Measurements from ENCODE around the gene KCNJ9.

Gene KCNJ9

DNA sequence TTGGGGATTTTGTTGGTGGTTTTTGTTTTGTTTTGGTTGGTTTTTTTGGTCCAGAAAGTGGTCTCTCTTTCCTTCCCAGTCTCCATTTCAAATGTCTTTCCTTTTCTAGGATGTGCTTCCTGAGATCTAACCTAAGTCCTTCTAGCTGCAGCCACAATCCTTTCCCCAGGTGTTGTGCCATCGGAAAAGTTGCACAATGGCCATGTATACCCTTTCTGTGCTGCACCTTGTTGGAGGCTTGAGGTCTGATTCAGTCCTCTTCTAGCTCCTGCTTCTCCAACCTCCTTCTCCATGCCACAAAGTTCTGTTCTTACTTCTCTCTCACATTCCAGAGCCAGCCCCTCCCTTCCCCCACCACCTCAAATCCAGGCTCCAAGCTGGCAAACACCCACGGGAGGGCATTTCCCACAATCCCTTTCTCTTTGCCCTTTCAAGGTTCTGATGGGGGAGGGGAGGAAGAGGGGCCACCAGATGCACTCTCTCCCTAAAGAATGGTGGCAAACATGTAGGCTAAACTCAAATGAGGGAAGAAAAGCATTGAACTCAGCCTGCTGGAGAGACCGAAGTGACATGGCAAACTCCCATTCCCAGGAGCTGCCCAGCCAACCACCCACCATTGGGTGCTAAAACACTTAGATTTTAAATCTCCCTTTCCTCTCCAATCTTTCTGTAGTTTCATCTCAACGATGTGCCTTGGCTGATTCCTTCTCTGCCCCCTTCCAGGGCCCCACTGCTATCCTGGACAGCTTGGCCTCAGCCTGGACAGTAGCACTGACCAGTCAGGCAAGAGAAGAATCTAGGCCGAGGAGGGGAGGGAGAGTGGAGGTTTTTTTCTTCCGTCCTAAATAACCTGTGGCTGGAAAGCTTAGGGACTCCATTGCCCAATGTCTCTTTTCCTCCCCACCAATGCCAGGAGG, 14.3 kb upstream of the KCNJ9 start:
- no peak for DNase-seq (ENCODE audit: low read depth in 2 of 3, low spot score in 1 of 3)

GRCh38 chr1:160068225-160068624, 13.1 kb upstream of the KCNJ9 start:
- DNase-seq (ENCODE audit: low read depth in 2 of 3, low spot score in 1 of 3): no peak

- DNase-seq (ENCODE audit: low read depth in 2 of 3, low spot score in 1 of 3): no peak
These were observed 11.7 kb upstream of the KCNJ9 start, which contains the start of gene KCNJ10 for GRCh38 chr1:160069460-160070231. Gene KCNJ10 (minus strand): TSS chr1:160070160. CDS start chr1:160042532, 27,628 bp downstream.

DNA sequence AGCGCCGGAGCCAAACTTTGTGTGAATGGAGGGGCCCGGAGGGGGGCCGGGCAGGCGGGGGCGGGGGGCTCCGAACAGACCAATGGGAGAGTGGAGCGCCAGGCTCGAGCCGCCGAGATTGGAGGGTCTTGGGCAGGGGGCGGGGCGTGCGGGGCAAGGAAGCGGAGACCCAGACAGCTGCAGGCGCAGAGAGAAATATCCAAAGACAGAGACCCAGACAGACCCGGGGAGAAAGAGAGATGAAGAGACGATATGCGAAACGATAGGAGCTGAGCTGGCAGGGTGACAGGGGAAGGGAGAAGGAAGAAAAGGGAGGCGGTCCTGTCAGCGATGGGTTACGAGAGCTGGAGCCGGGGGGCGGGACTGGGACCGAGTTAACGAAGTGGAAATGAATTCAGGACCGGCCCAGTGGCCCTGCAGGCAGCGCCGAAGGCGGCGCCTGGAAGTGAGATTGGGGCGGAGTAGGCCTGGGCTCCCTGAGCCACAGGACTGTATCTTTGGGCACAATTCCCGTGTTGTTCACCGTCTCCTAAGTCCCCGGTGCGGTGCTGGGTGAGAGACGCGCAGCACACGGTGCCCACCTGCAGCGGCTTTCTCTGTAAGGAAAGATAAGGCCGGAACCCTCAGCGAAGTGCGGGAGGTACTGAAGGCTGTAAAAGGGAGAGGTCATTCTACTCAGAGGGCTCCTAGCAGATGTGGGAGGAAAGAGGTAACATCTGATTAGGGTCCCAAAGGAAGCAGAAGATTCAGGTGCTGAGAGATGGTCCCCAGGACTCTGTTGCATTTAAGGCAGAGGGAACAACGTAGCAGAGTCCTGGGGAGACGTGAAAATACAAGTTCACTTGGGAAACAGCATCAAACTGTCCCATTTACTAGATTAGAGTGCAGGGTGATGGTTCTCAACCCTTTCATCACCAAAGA, 10.8 kb upstream of the KCNJ9 start:
- peak in 2 of 3 donors; percentile 24 to 36 for DNase-seq (ENCODE audit: low read depth in 2 of 3, low spot score in 1 of 3)

- no peak for DNase-seq (ENCODE audit: low read depth in 2 of 3, low spot score in 1 of 3)
These were observed 10.0 kb upstream of the KCNJ9 start for GRCh38 chr1:160071289-160071688.

DNA sequence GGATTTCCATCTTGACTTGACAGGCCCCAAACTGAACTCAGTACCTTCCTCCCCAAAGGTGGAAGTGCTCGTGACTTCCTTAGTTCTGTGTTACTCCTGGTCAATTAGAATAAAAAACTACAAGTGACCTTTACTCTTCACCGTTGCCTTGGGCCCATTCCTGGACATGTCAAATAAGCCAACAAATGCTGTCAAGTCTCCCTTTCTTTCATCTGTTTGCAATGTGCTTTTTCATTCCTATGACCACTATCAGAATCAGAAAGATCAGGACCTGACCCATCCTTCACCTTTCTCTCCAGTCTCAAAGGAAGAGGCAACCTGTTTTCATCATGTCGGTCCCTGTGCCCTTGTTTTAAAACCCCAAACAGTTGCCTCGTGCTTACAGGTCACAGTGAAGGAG, 6.5 kb upstream of the KCNJ9 start:
- no peak for DNase-seq (ENCODE audit: low read depth in 2 of 3, low spot score in 1 of 3)

DNA sequence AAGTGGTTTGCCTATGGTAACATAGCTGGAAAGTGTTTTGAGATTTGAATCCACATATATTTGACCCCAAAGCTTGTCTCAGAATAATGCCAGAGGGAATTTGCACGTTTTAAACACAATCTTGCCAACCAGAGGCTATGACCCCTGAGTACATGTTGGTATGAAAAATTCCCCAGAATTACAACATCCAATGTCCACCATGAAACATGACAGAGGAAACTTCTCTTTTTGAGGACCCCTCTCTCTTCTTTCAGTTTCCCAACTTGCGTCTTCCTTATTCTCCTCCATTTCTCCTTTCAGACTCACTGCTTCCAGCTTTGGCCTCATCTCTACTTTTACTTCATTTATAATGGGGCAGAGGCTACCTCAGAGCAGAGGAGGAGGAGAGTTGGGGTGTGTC, 5.5 kb upstream of the KCNJ9 start:
- no peak for DNase-seq (ENCODE audit: low read depth in 2 of 3, low spot score in 1 of 3)

GRCh38 chr1:160076295-160076694, 5.0 kb upstream of the KCNJ9 start:
- no peak for DNase-seq (ENCODE audit: low read depth in 2 of 3, low spot score in 1 of 3)

- DNase-seq (ENCODE audit: low read depth in 2 of 3, low spot score in 1 of 3): no peak
These were observed 3.9 kb upstream of the KCNJ9 start for GRCh38 chr1:160077486-160077885.

DNA sequence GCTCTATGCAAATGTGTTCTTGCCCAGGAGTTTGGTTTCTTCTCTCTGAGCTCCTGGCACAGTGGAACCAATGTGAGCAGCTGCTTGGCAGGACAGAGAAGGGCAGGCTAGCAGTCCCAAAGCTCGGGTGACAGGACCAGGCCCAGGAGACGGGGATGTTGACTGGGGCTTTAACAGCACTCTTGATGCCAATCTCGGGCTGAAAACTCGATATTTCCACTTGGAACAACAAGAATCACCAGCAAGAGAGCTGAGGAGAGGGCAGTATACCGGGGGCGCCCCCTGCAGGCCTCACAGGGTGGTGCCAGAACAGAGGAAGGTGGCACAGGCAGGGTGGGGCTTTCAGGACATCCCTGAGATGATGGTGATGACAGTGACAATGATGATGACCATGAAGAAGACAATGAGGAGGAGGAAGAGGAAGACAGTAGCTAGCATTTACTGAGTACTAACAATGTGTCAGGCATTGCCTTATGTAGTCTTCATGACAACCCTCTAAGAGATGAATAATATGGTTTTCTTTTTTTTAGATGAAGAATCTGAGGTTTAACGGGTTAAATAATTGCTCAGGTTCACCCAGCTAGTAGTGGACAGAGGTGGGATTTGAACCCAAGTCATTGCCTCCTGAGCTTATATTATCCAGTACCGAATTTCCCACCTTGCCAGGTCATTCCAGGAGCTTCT, 2.7 kb upstream of the KCNJ9 start:
- peak; percentile 50 to 67 (median 63) for DNase-seq (ENCODE audit: low read depth in 2 of 3, low spot score in 1 of 3)

- DNase-seq (ENCODE audit: low read depth in 2 of 3, low spot score in 1 of 3): no peak
These were observed 1.9 kb upstream of the KCNJ9 start for GRCh38 chr1:160079448-160079847.

DNA sequence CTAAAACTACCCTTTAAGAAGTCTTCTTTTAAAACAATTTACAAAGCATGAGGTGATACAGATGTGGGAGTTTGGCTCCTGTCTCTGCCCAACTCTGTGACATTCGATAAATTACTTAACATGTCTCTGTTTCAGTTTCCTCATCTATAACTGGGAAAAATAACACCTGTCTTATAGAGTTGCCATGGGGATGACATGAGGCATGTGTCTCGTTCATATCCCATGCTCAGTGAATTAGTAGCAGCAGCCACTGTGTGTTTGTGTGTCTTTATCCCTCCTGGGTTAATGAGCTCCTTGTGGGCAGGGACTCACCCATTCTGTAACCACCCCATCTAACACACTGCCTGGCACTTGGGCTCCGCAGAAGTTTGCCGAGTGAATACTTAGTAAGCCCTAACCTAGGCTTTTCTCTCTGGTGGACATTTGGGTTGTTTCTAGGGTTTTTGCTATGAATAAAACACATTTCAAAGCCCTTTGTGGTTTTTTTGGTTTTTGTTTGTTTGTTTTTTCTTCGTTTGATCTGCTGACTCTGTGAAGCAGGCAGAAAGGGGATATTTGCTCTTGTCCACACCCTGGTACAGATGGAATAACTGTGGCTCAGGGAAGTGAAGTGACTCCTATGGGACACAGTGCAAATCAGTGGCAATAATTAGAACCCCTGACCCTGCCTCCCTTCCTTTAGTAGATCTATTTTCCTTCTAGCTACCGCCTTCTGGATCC, 797 bp upstream of the KCNJ9 start:
- DNase-seq (ENCODE audit: low read depth in 2 of 3, low spot score in 1 of 3): no peak

- no peak for DNase-seq (ENCODE audit: low read depth in 2 of 3, low spot score in 1 of 3)
These were observed 1.1 kb downstream of the KCNJ9 start for GRCh38 chr1:160082487-160082886.

DNA sequence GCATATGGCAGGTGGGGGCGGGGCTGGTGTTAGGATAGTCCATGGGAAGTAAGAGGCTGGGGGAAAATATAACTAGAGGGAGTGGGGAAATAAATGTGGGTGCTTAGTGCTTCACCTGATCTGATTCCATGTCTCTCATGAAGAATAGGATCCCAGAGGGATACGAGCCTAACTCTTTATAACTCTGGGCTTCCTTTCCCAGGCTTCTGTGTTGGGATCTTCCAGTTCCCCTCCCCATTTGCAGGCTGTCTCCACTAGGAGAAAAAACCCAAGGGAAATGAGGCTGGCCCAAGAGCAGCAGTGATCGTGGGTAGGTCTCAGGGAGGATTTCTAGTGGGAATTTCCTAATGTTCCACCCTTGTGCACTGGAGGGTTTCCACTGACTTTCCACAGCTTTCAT, 1.6 kb downstream of the KCNJ9 start:
- DNase-seq (ENCODE audit: low read depth in 2 of 3, low spot score in 1 of 3): no peak

DNA sequence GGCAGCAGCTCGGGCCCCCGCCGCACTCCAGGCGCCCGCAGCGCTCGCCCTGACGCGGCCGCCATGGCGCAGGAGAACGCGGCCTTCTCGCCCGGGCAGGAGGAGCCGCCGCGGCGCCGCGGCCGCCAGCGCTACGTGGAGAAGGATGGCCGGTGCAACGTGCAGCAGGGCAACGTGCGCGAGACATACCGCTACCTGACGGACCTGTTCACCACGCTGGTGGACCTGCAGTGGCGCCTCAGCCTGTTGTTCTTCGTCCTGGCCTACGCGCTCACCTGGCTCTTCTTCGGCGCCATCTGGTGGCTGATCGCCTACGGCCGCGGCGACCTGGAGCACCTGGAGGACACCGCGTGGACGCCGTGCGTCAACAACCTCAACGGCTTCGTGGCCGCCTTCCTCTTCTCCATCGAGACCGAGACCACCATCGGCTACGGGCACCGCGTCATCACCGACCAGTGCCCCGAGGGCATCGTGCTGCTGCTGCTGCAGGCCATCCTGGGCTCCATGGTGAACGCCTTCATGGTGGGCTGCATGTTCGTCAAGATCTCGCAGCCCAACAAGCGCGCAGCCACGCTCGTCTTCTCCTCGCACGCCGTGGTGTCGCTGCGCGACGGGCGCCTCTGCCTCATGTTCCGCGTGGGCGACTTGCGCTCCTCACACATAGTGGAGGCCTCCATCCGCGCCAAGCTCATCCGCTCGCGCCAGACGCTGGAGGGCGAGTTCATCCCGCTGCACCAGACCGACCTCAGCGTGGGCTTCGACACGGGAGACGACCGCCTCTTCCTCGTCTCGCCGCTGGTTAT, 2.8 kb downstream of the KCNJ9 start:
- DNase-seq (ENCODE audit: low read depth in 2 of 3, low spot score in 1 of 3): peak; percentile 50 to 67 (median 66)

- DNase-seq (ENCODE audit: low read depth in 2 of 3, low spot score in 1 of 3): no peak
These were observed 3.5 kb downstream of the KCNJ9 start for GRCh38 chr1:160084771-160085321.

DNA sequence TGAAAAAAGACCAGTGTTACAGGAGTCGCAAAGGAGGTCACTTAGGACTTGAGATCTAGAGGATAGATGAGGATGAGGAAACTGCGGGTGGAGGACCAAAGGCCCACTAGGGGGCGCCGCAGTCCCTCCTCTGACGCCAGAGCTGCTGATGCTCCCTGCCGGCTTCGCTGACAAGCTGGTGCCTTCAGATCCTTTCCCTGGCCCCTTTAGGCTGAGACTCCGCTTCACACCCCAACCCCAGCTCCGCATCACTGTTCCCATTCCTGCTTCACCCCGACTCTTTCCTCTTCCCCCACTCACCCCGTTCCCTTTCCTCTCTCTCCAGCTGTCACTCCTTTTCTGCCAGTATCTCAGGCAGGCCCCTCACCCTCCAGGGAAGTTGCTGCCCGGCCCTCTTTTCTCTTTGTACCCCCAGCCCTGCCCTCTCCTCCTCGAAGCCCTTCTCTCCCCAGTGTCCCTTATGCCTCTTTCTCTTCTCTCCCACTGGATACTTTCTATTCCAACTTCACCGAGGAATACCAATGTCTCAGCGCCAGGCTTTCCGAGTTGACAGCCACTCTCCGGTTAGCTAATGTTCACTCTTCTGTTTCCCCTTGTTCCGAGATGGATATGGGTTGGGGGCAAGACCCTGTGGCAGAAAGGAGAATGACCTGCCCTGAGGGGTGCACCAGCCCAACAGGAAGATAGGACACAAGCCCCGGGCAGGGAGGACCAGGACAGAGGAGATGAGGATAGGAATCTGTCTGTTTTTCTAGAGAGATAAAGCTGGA, 4.5 kb downstream of the KCNJ9 start:
- DNase-seq (ENCODE audit: low read depth in 2 of 3, low spot score in 1 of 3): peak; percentile 66 to 75 (median 71)

DNA sequence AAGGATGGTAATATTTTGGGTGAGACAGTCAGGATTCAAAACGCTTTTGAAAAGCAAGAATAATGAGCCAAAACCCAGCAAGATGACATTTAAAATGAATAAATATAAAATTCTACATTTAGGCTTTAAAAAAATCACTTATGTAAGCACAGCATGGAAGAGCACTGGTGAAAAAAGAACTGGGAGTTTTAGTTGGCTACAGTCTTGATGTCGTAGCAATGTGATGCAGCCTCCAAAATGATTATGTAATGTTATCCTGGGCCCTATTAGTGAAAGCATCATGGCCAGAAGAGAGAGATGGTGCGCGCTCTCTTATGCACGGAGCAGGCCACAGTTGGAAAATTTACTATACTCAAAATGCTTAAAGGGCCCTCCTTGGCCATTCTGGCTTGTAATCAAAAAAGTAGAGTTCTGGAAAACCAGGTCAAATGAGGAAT, 5.1 kb downstream of the KCNJ9 start:
- no peak for DNase-seq (ENCODE audit: low read depth in 2 of 3, low spot score in 1 of 3)

All from stimulated activated CD4-positive, alpha-beta T cell treated with anti-CD3 and anti-CD28 coated beads, Interleukin-12 subunit alpha, Interleukin-12 subunit beta, amount 100 ng/mL, for 48 hours (primary cell).